Stimulated activated naive CD4-positive, alpha-beta T cell (primary cell): Measurements from ENCODE around the gene MXI1.
A peak's percentile ranks its signal among the peaks of the same experiment; 100 is the strongest.

Experiments
- DNase-seq, 6 experiments: peaks; one replicate each; lab custom pipeline; 2025; lab: John Stamatoyannopoulos, UW

The MXI1 gene

DNA sequence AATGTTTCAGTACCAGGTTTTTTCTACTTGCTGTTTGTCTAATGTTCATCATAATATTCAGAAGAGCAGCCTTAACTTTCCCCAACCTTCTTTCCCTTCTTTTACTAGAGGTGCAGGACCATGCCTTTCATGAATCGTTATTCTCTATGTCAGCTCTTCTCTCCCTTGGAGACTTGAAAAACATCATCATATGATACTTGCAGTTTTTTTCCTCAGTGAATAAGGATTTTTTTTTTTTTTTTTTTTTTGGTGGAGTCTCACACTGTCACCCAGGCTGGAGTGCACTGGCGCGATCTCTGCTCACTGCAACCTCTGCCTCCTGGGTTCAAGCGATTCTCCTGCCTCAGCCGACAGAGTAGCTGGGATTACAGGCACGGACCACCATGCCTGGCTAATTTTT lies 67.2 kb downstream of the MXI1 start:
- DNase-seq, result no peak

DNA sequence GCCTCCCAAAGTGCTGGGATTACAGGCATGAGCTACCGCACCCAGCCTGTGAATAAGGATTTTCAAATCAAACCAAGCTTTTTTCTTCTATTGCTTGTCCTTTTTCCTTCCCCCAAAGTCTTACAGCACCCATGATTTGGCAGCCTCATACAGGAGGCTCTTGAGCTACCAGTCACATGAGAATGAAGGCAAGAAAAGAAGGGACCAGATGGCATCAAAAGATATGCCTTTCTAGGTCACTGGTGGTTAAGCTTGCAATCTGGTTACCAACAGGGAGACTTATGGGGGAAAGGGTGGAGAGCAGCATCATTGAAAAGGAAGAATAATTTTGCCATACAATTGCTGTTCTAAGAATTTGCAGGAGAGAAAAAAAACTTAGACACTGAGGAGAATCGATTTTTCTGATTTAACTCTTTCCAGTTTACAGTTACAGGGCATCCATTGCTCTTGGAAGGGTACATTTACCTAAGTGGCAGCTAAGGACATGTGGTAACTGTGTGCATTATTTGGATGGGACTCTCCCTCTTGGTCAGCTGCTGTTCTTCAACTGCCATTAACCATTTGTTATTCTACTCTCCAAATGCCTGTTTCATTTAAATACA lies 67.8 kb downstream of the MXI1 start:
- no peak for DNase-seq

DNA sequence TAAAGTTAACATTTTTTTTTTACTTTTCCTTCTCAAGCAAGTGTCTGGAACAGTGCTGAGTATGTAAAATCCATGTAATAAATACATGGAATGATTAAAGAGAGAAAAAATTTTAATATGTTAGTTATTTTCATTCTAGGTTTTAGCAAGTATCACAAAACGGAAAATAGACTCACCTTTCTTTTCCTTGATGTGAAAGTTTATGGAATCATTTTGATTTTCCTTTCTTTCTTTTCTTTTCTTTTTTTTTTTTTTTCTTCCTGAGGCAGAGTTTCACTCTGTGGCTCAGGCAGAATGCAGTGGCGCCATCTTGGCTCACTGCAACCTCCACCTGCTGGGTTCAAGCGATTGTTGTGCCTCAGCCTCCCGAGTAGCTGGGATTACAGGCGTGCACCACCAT lies 69.2 kb downstream of the MXI1 start:
- DNase-seq, result no peak

DNA sequence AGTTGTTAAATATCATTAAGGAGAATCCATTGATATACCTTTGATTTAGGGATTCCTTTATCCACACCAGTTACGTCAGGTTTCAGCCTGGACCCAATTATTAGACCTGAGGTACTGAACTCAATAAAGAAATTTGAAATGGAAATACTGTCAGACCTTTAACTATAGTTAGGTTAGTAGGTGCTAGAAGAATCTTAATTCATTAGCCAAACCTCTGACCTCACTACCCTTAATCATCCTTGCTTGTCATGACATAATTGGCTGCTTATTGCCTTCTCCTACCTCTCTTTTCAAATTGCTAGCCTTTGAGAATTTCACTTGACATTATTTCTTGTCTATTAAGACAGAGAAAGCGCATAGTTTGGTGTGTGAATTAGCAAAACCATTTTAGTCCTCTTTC lies 70.2 kb downstream of the MXI1 start:
- DNase-seq, result no peak

DNA sequence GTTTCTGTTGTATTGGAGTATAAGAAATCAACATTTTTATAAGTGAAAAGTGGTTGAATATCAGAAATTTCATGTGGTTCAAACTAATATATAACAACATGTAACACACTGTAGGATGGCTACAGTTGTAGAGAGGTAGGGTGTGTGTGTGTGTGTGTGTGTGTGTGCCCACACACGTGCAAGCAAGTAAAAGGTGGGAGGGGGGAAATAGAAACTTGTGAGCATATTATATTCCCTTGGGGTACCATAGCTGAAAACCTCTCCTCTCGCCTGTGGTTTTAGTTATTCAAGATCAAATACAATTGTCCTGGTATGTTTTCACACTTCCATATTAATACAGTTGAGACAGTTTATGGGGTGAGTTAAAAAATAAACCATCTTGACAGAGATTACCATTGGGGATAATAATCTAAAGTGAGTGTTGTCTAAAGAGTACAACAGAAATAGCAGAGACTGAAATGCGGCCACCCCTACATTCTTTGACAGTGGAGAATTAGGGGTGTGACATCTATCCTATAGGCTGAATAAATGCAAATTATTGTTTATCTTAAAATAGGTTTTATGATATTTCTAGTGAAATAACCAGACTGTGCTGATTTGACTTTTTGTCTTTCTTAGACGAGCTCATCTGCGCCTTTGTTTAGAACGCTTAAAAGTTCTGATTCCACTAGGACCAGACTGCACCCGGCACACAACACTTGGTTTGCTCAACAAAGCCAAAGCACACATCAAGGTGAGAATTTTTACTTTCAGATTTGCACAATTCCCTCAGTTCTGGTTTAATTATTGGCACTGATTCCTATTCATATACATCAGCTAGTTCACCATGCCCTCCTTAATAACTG lies 71.4 kb downstream of the MXI1 start:
- no peak for DNase-seq

DNA sequence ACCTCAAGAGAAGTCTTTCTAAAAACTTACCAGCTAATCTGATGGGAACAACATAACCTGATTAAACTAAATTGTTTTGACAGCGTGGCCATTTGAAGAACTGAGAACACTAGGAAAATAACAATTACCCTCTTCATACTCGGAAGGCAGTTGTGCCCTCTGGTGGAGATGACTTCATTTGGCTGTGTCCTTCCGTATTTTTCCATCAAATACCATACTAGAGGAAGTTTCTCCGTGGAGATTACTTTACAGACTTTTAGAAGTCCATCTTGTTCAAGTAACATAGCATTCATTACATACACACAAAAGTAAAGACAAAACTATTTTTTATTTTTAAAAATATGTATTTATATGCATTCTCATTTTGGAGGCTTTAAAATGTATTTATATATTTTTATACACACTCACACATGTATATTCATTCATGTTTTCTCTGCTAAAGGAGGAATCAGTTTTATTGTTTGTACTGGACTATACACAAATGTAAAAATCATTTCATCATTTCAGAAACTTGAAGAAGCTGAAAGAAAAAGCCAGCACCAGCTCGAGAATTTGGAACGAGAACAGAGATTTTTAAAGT lies 72.1 kb downstream of the MXI1 start:
- DNase-seq, result peak in 5 of 6 experiments; percentile 21 to 65 (median 34)

DNA sequence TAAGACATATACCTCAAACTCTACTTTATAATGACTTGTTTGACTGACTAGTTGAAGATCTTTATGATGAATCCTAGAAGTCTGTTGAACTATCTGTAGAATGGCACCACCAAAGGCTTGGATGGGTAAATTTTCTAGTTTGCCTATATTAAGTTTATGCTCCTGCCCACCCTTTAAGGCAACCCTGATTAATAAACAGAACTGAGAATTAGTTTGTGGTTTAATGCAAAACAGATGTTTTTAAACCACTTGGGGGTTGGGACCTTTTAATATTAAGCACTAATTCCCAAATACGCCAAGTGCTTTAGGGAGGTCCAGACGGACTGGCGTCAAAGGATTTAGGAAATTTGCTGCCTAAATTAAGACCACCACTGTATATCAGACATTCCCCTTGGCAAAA lies 76.9 kb downstream of the MXI1 start:
- no peak for DNase-seq

DNA sequence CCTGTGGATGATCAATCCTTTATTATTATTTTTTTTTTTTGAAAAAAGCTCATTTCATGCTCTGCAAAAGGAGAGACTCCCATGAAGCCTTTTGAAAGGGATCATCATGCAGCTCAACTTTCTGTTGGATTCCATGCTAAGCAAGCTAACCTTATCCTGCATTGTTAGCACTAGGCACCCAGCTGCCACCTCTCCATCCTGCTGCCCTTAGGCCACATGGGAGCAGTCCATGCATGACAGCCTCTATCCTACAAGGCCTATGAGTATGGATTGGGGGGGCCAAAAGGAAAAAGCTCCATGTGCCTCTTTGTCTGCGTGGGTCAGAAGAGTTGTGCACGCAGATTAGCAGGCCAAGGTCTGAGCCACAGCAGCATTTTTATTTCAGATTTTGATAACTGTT lies 78.1 kb downstream of the MXI1 start:
- no peak for DNase-seq

DNA sequence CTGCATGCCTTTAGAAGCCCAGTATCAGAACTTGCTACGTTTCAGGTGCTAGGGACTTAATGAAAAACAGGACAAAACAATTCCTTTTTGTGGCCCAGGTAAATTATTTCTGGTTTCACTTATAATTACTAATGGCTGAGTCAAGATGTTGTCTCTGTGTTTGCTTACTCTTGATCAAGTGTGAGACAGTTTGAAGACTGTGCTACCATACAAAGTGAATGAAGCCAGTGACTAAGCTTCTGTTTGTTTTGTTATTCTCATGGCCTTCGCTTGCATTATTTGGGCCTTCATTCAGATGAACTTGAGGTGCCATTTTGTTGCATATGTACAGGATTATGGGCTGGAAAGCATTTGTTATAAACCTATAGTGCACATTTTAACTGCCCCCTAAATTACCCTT lies 79.4 kb downstream of the MXI1 start:
- DNase-seq, result no peak

DNA sequence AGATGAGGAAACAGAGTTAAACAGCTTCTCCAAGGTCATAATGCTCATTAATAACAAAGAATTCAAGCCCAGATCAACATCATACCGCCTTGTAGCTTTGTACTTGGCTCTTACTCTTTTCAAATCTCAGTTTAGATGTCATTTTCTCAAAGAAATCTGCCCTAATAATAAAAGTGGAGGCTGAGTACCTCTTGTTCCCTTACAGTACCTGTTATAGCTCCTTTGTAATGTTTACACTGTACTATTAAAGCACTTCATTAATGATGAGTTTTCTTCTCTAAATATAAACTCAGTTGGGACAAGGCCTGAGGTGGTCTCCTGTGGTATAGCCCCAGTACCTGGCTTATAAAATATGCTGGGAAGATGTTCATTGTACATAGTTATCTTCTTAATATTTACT lies 89.6 kb downstream of the MXI1 start:
- no peak for DNase-seq

DNA sequence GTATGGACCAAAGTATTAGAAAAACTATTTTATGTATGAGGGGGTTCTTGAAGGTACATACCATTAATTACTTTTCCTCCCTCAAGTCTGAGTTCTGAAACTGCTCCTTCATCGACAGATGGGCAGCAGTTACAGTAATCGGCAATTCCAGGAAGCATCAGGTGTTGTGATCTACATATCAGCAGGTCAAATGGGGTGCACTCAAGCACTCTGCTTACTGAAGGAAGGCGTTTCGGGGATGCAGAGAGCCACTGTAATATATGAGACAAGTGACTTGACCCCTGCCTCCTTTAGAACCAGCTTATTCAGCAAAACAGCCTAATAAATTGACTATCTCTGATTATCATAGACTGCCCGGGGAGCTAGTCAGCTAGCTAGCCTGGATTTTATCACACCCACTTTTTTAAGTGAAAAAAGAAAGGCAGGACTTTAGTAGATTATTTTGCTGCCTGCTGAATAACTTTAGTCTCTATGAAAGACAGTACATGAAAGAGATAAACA lies 93.1 kb downstream of the MXI1 start:
- no peak for DNase-seq

DNA sequence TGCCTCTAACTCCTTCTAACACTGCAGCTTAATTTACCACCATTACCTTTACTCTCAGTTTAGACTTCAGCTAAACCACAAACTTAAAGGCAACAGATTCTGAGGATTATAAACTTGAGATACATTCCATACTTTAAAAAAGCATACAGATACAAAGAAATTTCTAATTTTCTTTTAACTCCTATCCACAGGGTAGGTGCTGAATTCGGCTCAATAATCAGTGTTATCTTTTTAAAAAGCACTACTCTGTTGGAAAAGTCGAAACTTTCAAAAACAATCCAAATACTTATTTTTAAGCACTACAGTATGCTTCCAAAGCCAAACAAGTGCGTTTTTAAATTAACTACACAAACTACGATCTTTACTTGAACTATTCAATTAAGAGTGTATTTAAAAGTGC lies 96.3 kb downstream of the MXI1 start:
- no peak for DNase-seq

DNA sequence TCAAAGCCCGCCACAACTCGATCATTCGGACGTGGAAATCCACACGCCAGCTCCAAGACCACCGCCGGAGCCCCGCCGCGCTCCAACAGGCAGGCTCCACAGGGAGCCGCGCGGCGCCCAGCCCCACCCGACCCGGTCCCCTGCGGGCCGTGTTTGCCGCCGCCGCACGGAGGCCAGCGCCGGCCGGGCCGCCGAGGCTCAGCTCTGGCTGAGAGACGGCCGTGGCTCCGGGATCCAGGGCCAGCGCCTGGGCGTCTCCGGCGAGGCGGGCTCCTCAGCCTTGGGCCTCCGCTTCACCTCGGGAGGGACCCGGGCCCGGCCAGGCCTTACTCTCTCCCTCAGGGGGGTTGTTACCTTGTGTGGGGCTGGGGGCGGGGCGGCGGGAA lies 97.0 kb downstream of the MXI1 start:
- no peak for DNase-seq

DNA sequence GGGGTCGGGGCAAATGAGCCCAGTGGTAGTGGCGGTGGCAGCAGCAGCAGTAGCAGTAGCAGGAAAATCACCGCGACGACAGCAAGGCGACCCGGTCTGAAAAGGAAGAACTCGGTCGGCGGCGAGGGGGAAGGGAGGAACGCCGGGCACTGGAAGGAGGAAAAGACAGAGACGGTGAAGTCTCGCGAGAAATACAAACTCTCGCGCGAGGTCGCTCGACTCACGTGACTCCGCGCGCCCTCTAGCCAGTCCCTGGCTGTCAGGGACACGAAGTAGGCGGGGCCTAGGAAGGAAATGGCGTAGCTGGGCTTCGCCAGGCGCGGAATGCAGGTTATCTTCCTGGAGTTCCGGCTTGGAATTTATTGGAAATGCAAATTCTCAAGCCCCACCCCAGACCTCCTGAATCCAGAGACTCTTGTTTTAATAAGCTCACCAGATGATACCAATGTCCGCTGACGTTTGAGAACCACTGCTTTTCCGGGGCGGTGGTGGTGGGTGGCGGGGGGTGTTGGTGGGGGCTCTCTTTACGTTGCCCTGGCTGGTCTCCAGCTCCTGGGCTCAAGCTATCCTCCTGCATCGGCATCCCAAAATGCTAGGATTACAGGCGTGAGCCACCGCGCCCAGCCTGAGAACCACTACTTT lies 97.5 kb downstream of the MXI1 start, which contains the start of gene SMNDC1:
SMNDC1 (minus strand) TSS at position 141 of the 642 bp plus-strand sequence. CDS start 1,333 bp downstream, outside the sequence.
- DNase-seq, result peak; percentile 93 to 97 (median 96)

DNA sequence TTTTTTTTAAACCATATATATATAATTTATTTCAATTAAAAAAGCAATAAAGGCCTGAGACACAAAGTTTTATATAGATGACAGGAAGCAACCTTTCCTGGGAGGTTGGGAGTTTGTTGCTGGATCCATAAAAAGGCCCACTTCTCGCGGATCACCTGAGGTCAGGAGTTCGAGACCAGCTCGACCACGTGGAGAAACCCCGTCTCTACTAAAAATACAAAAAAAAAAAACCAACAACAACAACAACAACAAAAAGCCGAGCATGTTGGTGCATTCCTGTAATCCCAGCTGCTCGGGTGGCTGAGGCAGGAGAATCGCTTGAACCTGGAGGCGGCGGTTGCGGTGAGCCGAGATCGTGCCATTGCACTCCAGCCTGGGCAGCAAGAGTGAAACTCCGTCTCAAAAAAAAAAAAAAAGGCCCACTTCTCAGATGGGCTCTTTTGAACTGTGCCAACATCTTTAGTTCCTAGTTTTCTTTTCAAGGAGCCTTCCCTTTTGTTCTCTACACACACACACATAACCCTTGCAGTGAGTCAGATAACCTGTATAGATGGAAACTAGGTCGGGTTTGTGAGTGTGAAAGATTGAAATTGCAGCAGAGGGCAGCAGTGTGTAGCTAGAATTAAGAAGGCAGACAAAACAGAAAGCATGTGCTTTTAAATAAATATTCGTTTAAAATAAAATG lies 98.5 kb downstream of the MXI1 start:
- DNase-seq, result peak in 5 of 6 experiments; percentile 12 to 72 (median 62)

DNA sequence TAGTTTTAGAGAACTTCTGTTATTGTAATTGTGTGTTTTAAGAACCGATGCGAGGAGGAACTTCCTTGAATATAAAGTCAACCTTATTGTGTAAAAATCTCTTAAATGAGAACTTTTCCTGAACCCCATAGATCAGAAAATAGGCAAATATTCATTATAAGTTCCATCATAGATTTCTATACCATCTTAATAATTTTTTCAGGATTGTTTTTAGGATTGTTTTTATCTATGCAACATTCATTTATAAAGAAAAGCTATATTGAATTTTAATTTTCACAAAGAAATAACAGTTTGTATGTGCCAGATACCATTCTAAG lies 99.0 kb downstream of the MXI1 start:
- DNase-seq, result no peak

DNA sequence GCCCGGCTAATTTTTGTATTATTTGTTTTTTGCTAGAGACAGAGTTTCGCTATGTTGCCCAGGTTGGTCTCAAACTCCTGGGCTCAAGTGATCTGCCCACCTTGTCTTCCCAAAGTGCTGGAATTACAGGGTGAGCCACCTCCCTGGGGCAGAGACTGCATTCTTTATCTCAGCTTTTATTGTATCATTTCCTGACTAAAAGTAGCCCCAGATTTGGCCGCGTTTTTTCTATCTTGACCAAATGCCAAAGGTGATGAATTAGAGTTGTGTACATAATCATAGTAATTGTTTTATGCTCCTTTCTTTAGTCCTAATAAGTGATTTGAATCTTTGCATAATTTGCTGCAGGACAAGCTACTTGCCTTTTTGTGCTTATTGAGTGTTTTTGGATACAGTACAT lies 100.4 kb downstream of the MXI1 start:
- DNase-seq, result no peak

DNA sequence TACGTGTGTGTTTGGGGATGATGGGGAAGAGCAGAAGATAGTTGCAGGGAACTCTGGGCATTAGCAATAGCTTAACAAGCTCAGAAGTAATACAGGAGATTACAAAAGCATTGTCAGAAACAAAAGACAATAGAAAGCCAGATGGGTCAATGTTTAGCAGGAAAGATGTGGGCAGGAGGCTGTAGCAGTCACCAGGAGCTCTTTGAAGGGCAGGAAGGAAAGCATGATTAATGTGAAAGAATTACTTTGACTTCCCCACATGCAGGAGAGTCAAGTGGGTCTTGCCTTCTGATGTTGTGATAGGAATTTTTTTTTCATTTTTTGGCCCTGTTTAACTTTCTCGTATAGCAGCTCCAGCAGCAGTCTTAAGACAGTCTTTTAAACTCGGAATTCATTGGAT lies 103.3 kb downstream of the MXI1 start:
- DNase-seq, result no peak

DNA sequence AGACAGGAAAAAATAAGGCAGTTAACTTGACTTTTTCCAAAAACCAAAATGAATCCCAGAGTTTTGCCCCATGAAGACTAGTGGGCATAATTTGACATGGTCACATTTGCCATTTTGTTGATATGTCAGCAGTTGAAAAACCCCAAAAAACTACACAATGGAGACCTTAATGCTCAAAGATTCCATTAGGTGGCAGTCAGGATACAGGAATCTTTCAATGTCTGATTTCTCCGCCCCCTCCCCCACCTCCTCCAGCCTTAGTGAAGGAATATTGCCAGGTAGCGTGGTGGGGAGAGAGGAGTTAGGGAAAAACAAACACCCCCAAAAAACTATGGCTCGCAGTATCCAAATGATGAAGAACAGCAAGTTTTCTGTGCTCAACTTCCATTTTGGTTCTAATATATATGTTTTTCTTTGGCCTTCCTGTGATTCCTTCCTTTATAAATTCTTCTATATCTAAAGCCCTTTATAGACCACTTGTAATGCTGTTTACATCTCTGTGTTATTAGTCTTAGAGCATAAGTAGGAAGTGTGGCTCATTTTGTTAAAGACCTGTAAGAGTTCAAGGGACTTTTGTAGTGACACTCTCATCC lies 104.0 kb downstream of the MXI1 start:
- DNase-seq, result peak in 5 of 6 experiments; percentile 2 to 29 (median 26)

DNA sequence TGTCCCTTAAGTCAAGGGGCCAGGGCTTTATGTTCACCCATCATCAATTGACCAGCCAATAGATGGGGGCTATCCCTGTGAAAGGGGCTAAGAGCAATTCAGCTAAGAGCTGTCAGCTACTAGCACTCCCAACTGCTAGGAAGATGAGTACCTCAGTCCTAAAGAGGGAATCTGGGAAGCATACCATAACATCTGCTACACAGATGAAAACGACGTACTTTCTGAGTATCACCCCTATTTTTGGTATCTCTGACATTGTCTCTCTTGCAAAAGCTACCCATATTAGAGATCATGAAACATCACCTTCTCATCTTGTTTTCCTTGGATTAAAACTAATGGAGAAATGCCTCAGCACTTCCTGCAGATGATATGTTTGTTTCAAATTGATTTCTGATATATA lies 104.8 kb downstream of the MXI1 start:
- DNase-seq, result no peak

DNA sequence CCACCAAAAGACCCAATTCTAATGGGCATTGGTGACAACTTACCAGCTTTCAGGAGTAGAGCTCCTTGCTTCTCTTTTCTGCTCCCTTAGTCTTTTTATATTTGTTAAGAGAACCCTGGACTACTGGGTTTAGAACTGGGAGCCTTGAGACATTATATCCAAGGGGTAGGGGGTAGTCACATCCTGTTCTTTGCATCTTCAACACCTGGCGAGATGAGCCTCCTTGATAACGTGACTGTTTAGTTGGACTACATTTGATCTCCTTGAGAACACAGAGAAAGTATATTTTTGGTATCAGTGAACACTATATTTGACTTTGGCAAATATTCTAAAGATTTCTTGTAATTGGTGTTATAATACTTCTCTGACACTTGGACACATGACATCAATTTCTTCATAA lies 106.3 kb downstream of the MXI1 start:
- no peak for DNase-seq
